NB4 (cell line): Measurements from ENCODE around the gene B3GALNT2.

Experiments
- DNase-seq: peaks from one replicate; pipeline ENCODE4 v3.0.0; 2010; ENCODE audit warnings: low read depth
- H3K4me3 ChIP-seq: one replicate; pipeline ENCODE4 v1.5.1; 2011; ENCODE audit warnings: mild to moderate bottlenecking, low read depth, low read length, moderate library complexity
- CTCF ChIP-seq: IDR thresholded peaks from one replicate; pipeline ENCODE4 v1.5.1; 2012; ENCODE audit warnings: low read depth, low read length
- MAX ChIP-seq: IDR thresholded peaks from 2 replicates; pipeline ENCODE4 v1.6.1; 2011; ENCODE audit warnings: low read depth, low read length
- MYC ChIP-seq: IDR thresholded peaks from 2 replicates; pipeline ENCODE4 v1.6.1; 2011; ENCODE audit warnings: low read depth, low read length
- POLR2A ChIP-seq: IDR thresholded peaks from 2 replicates; pipeline ENCODE4 v1.6.1; 2011; ENCODE audit warnings: mild to moderate bottlenecking; ENCODE audit not compliant: insufficient read length; ENCODE audit errors: extremely low read depth

Gene B3GALNT2

GRCh38 chr1:235515844-235516512 is 11.7 kb upstream of the B3GALNT2 start:
- DNase-seq = no peak
- H3K4me3 ChIP-seq = no peak overlapping the region
- TF ChIP-seq POLR2A (no peak), CTCF (no peak), MYC (no peak), MAX (no peak)

GRCh38 chr1:235513495-235514366 is 9.5 kb upstream of the B3GALNT2 start:
- DNase-seq = peak; percentile 78
- no peak overlapping the region for H3K4me3 ChIP-seq
- TF ChIP-seq MAX (no peak), MYC (no peak), POLR2A (no peak), CTCF (peak; percentile 75)

GRCh38 chr1:235511470-235512240 is 7.4 kb upstream of the B3GALNT2 start:
- peak; percentile 38 for DNase-seq
- no peak overlapping the region for H3K4me3 ChIP-seq
- TF ChIP-seq MYC = no peak
- no peak for TF ChIP-seq POLR2A
- TF ChIP-seq CTCF = peak; percentile 1

GRCh38 chr1:235510823-235511222 is 6.6 kb upstream of the B3GALNT2 start:
- H3K4me3 ChIP-seq = no peak overlapping the region
- TF ChIP-seq CTCF = no peak
- no peak for TF ChIP-seq MYC
- no peak for TF ChIP-seq POLR2A
- TF ChIP-seq MAX = no peak
- DNase-seq = no peak

- no peak overlapping the region for H3K4me3 ChIP-seq
- TF ChIP-seq POLR2A (no peak), MAX (no peak), CTCF (no peak), MYC (no peak)
- DNase-seq = no peak
Observed at GRCh38 chr1:235507623-235508022, 3.4 kb upstream of the B3GALNT2 start.
